Measurements from ENCODE around the gene BNC2. TPM values are rescaled to one million over a fixed set of nuclear protein-coding genes. Genes with fewer than 3 reads are reported as not detected.

BNC2 gene
- total and polyA plus RNA-seq, 2 of the 13 experiments (the other 11 are each of a cell fraction or from before 2014, with no cell fraction given): not detected

DNA sequence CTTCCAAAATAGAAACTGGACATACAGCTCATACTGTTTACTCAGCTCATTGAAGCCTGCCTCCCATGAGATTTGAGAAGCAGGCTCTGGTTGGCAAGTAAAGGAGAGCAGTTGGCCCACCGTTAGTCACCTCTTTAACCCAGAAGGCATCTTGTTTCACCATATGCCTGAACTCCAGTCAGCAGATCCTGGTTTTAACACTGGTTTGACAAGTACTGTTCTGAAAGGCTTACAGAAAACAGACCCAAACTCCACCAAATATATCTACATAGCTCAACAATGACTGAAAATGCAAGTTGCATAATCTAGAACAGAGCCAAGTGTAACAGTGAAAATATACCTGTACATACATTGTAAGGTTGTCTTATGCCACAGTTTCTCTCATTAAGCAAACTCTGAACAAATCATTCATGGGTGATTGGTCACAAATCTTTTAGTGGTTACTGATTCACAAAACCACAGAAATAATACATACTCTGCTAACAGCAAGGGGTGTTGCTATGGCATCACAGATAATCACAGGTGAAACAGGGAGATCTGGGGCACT is 198.8 kb downstream of the BNC2 start:
- Histone ChIP-seq H2AFZ (ENCODE audit: low read length) (no peak overlapping the region), H3K4me3 (replicated peaks in 1 of 3; ENCODE audit: insufficient read depth in 1 of 3, low read depth in 2 of 3, low read length in 3 of 3) (no peak overlapping the region), H3K79me2 (ENCODE audit: insufficient read depth, low read length) (no peaks in the 10 kb centered on the region), H4K20me1 (ENCODE audit: insufficient read depth, low read length) (no peaks in the 10 kb centered on the region), H3K9ac (ENCODE audit: insufficient read depth, low read depth, low read length) (no peak overlapping the region), H3K4me1 (ENCODE audit: insufficient read depth, low read length) (no peaks in the 10 kb centered on the region), H3K27me3 (ENCODE audit: control insufficient read depth in 1 of 2, insufficient read depth in 2 of 2, low read length in 2 of 2) (no peaks in the 10 kb centered on the region), H3K9me3 (ENCODE audit: low read length) (no peaks in the 10 kb centered on the region), H3K4me2 (ENCODE audit: low read depth, low read length) (no peak overlapping the region), H3K27ac (ENCODE audit: extremely low read length, insufficient read depth, low read length) (no peak overlapping the region), H3K36me3 (replicated peaks in 1 of 2; ENCODE audit: control insufficient read depth in 1 of 2, insufficient read depth in 2 of 2, low read length in 2 of 2) (no peaks in the 10 kb centered on the region)
- ChIA-PET POLR2A (no interaction called here), CTCF (ENCODE audit: low intra/inter-chr PET ratio, low total read pairs) (no interaction called here)
- no TSS peak for BruUV-seq (replicated peaks)
- FAIRE-seq (no peak), DNase-seq (ENCODE audit: low spot score) (no peak), ATAC-seq (no peak)
- intact Hi-C loops (cut with micrococcal nuclease; ENCODE audit: unreplicated experiment) (no loop called here), in situ Hi-C loops (cut with HindIII; ENCODE audit: extremely low pct_ligation_motif_present, low pct_unique_long_range_greater_than_20kb) (no loop called here)
- 0% methylated on average over 1 of the region's 1 CpG for WGBS (ENCODE audit: low lambda C conversion rate)
- TF ChIP-seq NFIC (IDR thresholded peaks at IDR 0.05; ENCODE audit: low read length): no peak
- TF ChIP-seq, protein P1, sequence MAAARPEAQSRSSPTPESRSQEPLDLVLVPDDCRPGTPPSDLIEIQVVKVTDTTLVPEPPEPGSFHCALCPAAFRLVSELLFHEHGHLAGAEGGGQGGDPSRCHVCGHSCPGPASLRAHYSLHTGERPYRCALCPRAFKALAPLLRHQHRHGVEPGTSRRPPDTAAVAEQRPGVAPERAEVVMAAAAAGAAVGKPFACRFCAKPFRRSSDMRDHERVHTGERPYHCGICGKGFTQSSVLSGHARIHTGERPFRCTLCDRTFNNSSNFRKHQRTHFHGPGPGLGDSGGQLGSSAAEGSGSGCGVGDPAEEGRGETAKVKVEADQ (CRISPR knock-in tag; IDR thresholded peaks at IDR 0.05; ENCODE audit: borderline replicate concordance): no peak
- no peak for TF ChIP-seq HOXA5 (CRISPR knock-in tag; IDR thresholded peaks at IDR 0.05)

DNA sequence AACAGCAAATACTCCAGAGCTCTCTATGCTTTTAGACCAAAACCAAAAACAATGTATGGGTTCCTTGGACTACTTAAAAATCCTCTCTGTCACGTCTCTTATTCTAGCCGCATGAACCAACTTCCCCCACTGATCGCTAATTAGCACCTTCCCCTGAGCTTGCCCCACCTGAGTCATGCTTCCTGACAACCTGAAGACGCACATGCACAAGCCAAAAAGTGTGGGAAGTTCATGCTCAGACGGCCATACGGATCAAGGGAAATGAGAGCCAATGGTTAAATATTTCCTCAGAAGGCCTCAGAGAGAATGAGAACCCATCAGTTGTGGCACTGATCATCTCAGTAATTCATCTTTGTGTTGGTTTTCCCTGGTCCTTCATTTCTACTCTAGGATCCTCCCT is 199.7 kb downstream of the BNC2 start:
- no peaks in the 10 kb centered on the region for H3K4me1 ChIP-seq (ENCODE audit: insufficient read depth, low read length)
- H2AFZ ChIP-seq (ENCODE audit: low read length): no peak overlapping the region
- in situ Hi-C loops (cut with HindIII; ENCODE audit: extremely low pct_ligation_motif_present, low pct_unique_long_range_greater_than_20kb): no loop called here
- no TSS peak for BruUV-seq (replicated peaks)
- no peak for ATAC-seq
- H3K9me3 ChIP-seq (ENCODE audit: low read length): no peaks in the 10 kb centered on the region
- ChIA-PET CTCF (ENCODE audit: low intra/inter-chr PET ratio, low total read pairs) (no interaction called here), POLR2A (no interaction called here)
- no peak overlapping the region for H3K4me2 ChIP-seq (ENCODE audit: low read depth, low read length)
- no peak overlapping the region for H3K27ac ChIP-seq (ENCODE audit: extremely low read length, insufficient read depth, low read length)
- H3K4me3 ChIP-seq (replicated peaks in 1 of 3; ENCODE audit: insufficient read depth in 1 of 3, low read depth in 2 of 3, low read length in 3 of 3): no peak overlapping the region
- no peak for FAIRE-seq
- WGBS (ENCODE audit: low lambda C conversion rate): 23% methylated on average over 6 of the region's 6 CpGs
- H4K20me1 ChIP-seq (ENCODE audit: insufficient read depth, low read length): no peaks in the 10 kb centered on the region
- intact Hi-C loops (cut with micrococcal nuclease; ENCODE audit: unreplicated experiment): no loop called here
- no peak overlapping the region for H3K9ac ChIP-seq (ENCODE audit: insufficient read depth, low read depth, low read length)
- no peaks in the 10 kb centered on the region for H3K27me3 ChIP-seq (ENCODE audit: control insufficient read depth in 1 of 2, insufficient read depth in 2 of 2, low read length in 2 of 2)
- no peak for DNase-seq (ENCODE audit: low spot score)
- TF ChIP-seq ZFY (CRISPR knock-in tag; IDR thresholded peaks at IDR 0.05): no peak
- no peak for TF ChIP-seq JARID2 (CRISPR knock-in tag; IDR thresholded peaks at IDR 0.05; ENCODE audit: insufficient replicate concordance)
- no peak for TF ChIP-seq SUZ12 (IDR thresholded peaks at IDR 0.05; ENCODE audit: low read depth, low read length)
- TF ChIP-seq, protein P2, sequence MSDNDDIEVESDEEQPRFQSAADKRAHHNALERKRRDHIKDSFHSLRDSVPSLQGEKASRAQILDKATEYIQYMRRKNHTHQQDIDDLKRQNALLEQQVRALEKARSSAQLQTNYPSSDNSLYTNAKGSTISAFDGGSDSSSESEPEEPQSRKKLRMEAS (IDR thresholded peaks at IDR 0.05): no peak
- TF ChIP-seq TCF7L2 (IDR thresholded peaks at IDR 0.05; ENCODE audit: low read depth, low read length): no peak
- no peak for TF ChIP-seq ZNF264 (CRISPR knock-in tag; IDR thresholded peaks at IDR 0.05)
- TF ChIP-seq BORCS8-MEF2B (CRISPR knock-in tag; IDR thresholded peaks at IDR 0.05): no peak
- no peak for TF ChIP-seq MXD4 (CRISPR knock-in tag; IDR thresholded peaks at IDR 0.05)
- TF ChIP-seq, protein P3, sequence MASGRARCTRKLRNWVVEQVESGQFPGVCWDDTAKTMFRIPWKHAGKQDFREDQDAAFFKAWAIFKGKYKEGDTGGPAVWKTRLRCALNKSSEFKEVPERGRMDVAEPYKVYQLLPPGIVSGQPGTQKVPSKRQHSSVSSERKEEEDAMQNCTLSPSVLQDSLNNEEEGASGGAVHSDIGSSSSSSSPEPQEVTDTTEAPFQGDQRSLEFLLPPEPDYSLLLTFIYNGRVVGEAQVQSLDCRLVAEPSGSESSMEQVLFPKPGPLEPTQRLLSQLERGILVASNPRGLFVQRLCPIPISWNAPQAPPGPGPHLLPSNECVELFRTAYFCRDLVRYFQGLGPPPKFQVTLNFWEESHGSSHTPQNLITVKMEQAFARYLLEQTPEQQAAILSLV (CRISPR knock-in tag; IDR thresholded peaks at IDR 0.05; ENCODE audit: borderline replicate concordance): no peak
- TF ChIP-seq ZNF790 (CRISPR knock-in tag; IDR thresholded peaks at IDR 0.05; ENCODE audit: borderline replicate concordance): no peak
- H3K79me2 ChIP-seq (ENCODE audit: insufficient read depth, low read length): no peaks in the 10 kb centered on the region
- no peaks in the 10 kb centered on the region for H3K36me3 ChIP-seq (replicated peaks in 1 of 2; ENCODE audit: control insufficient read depth in 1 of 2, insufficient read depth in 2 of 2, low read length in 2 of 2)
